ENCODE results near the gene PRG3.
A peak's percentile ranks its signal among the peaks of the same experiment; 100 is the strongest.

The PRG3 gene

GRCh38 chr11:57353852-57354251 is 27.1 kb downstream of the PRG3 start:
- Mint-ChIP-seq H3K27me3 (ENCODE audit: low read depth) (peaks cover 11% of the 10 kb centered on the region), H3K4me3 (no peak overlapping the region), H3K9me3 (peaks cover 6% of the 10 kb centered on the region), H3K4me1 (ENCODE audit: low read depth) (no peaks in the 10 kb centered on the region), H3K36me3 (ENCODE audit: low read depth) (peaks cover 2% of the 10 kb centered on the region), H3K27ac (no peak overlapping the region)
- DNase-seq (ENCODE audit: low spot score): no peak

GRCh38 chr11:57353446-57353845 is 27.5 kb downstream of the PRG3 start:
- Mint-ChIP-seq H3K36me3 (ENCODE audit: low read depth) (peaks cover 2% of the 10 kb centered on the region), H3K9me3 (peaks cover 6% of the 10 kb centered on the region), H3K4me1 (ENCODE audit: low read depth) (no peaks in the 10 kb centered on the region), H3K27me3 (ENCODE audit: low read depth) (peaks cover 11% of the 10 kb centered on the region), H3K27ac (no peak overlapping the region), H3K4me3 (no peak overlapping the region)
- no peak for DNase-seq (ENCODE audit: low spot score)

- Mint-ChIP-seq H3K27me3 (ENCODE audit: low read depth) (peaks cover 11% of the 10 kb centered on the region), H3K4me3 (no peak overlapping the region), H3K9me3 (peaks cover 6% of the 10 kb centered on the region), H3K4me1 (ENCODE audit: low read depth) (no peaks in the 10 kb centered on the region), H3K36me3 (ENCODE audit: low read depth) (peaks cover 2% of the 10 kb centered on the region), H3K27ac (no peak overlapping the region)
- no peak for DNase-seq (ENCODE audit: low spot score)
Measured at GRCh38 chr11:57353036-57353435, 27.9 kb downstream of the PRG3 start.

DNA sequence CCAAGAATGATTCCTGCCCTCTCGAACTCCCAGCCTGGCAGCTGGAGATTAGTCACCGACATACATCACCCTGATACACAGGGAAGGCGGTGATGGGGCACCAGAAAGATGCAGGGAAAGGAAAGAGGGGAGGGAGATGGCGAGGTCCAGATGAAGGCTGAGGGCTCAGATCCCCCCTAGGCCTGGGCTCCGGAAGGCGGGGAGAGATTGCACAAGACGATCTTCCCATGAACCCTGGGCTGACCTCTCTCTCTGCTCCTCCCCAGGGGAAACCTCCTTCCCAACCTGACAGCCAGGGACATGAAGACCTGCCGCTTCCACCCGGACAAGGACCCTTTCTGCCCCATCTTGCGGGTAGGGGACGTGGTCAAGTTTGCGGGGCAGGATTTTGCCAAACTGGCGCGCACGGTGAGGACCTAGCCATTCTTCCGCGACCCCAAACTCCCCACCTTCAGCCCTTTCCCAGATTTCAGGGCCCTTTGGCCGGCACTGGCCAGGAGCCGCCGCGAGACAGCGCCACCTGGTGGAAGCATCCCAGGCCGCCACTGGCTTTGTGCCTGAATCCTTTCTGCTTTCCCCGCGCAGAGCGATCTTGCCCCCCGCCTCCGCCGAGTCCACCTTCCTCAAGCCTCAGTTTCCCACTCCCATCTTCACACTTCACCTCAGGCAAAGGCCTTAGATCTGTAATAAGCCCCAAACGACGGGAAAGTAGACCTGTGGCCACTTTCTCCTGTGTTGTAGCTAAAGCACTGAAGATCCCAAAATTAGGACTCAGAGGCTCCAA is 31.3 kb downstream of the PRG3 start:
- Mint-ChIP-seq H3K4me3 (no peak overlapping the region), H3K27ac (no peak overlapping the region), H3K27me3 (ENCODE audit: low read depth) (peaks cover 4% of the 10 kb centered on the region), H3K4me1 (ENCODE audit: low read depth) (peaks cover 5% of the 10 kb centered on the region), H3K36me3 (ENCODE audit: low read depth) (peaks cover 2% of the 10 kb centered on the region), H3K9me3 (peaks cover 6% of the 10 kb centered on the region)
- DNase-seq (ENCODE audit: low spot score): peak; percentile 47

GRCh38 chr11:57348636-57349313 is 32.2 kb downstream of the PRG3 start:
- H3K36me3 Mint-ChIP-seq (ENCODE audit: low read depth): peaks cover 2% of the 10 kb centered on the region
- H3K9me3 Mint-ChIP-seq: peaks cover 6% of the 10 kb centered on the region
- no peak for DNase-seq (ENCODE audit: low spot score)
- no peak overlapping the region for H3K27ac Mint-ChIP-seq
- H3K4me3 Mint-ChIP-seq: no peak overlapping the region
- no peaks in the 10 kb centered on the region for H3K27me3 Mint-ChIP-seq (ENCODE audit: low read depth)
- H3K4me1 Mint-ChIP-seq (ENCODE audit: low read depth): peaks cover 5% of the 10 kb centered on the region

DNA sequence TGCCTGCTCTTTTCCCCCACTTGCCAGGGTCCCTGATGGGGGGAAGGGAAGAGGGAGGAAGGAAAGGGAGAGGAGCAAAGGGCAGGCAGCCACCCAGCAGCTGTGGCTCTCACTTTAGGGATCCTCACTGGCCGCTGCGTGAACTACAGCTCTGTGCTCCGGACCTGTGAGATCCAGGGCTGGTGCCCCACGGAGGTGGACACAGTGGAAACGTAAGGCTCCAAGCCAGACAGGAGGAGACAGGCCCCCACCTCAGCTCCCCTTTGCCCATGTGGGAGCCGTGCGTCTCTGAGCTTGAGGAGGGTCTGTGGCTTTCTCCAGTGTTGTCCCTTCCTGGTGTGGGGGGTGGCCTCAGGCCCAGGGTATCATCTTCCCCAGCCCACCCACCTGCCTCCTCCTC is 32.9 kb downstream of the PRG3 start:
- Mint-ChIP-seq H3K9me3 (peaks cover 6% of the 10 kb centered on the region), H3K27me3 (ENCODE audit: low read depth) (no peaks in the 10 kb centered on the region), H3K4me1 (ENCODE audit: low read depth) (peaks cover 5% of the 10 kb centered on the region), H3K36me3 (ENCODE audit: low read depth) (peaks cover 2% of the 10 kb centered on the region), H3K27ac (no peak overlapping the region), H3K4me3 (no peak overlapping the region)
- no peak for DNase-seq (ENCODE audit: low spot score)

- no peaks in the 10 kb centered on the region for H3K27me3 Mint-ChIP-seq (ENCODE audit: low read depth)
- no peak overlapping the region for H3K27ac Mint-ChIP-seq
- DNase-seq (ENCODE audit: low spot score): no peak
- peaks cover 6% of the 10 kb centered on the region for H3K9me3 Mint-ChIP-seq
- no peak overlapping the region for H3K4me3 Mint-ChIP-seq
- peaks cover 2% of the 10 kb centered on the region for H3K36me3 Mint-ChIP-seq (ENCODE audit: low read depth)
- H3K4me1 Mint-ChIP-seq (ENCODE audit: low read depth): peaks cover 5% of the 10 kb centered on the region
Measured at GRCh38 chr11:57347336-57347735, 33.6 kb downstream of the PRG3 start.

DNA sequence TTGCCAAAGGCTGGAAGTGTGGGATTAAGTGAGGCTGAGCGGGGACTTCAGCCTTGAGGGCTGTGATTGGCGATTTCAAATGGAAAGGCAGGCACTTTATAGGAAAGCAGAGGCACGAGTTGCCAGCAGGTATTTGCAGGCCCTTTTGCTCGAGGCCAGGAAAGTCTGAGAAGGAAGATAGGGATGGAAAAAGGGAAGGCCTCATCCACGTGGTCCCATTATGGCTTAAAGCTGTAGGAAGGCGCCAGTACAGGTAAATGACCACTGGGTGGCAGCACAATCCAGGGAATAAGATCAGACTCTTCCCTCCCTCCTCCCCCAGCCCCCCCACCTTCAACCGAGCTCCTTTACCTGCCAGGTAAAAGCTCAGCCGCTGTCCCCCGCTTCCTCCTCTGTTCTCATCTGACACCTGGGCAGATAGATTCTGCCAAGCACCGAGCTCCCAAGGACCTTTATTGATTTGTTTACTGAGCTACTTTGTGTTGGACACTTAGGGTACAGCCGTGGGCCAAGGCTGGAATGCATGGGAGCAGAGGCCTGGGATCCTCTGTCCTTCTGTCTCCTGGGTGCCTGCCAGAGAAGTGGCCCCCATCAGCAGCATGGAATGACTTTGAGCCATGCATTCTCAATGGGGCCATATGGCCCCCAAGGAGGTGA is 35.3 kb downstream of the PRG3 start:
- Mint-ChIP-seq H3K4me3 (no peak overlapping the region), H3K9me3 (no peaks in the 10 kb centered on the region), H3K36me3 (ENCODE audit: low read depth) (no peaks in the 10 kb centered on the region), H3K27me3 (ENCODE audit: low read depth) (peaks cover 4% of the 10 kb centered on the region), H3K4me1 (ENCODE audit: low read depth) (peaks cover 5% of the 10 kb centered on the region), H3K27ac (no peak overlapping the region)
- DNase-seq (ENCODE audit: low spot score): peak; percentile 44

DNA sequence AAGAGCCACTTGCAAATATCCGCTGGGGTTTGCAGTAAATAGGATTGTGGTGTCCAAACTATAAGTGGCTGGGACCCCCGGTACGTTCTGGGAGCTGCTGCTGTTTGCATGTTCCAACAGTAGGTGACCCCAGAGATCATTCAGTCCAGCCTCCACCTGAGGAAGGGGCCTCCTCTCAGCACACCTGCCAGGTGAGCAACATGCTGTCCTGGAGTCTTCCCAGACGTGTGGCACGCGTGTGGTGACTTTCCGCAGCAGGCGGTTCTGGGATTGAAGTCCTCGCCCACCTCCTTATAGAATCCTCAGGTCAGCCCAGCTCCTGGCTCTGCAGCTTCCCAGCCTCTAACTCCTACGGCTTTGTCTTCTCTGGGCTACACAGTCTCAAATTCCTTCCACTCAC is 36.1 kb downstream of the PRG3 start:
- Mint-ChIP-seq H3K36me3 (ENCODE audit: low read depth) (no peaks in the 10 kb centered on the region), H3K27me3 (ENCODE audit: low read depth) (peaks cover 4% of the 10 kb centered on the region), H3K4me1 (ENCODE audit: low read depth) (peaks cover 6% of the 10 kb centered on the region), H3K4me3 (no peak overlapping the region), H3K9me3 (no peaks in the 10 kb centered on the region), H3K27ac (no peak overlapping the region)
- no peak for DNase-seq (ENCODE audit: low spot score)

DNA sequence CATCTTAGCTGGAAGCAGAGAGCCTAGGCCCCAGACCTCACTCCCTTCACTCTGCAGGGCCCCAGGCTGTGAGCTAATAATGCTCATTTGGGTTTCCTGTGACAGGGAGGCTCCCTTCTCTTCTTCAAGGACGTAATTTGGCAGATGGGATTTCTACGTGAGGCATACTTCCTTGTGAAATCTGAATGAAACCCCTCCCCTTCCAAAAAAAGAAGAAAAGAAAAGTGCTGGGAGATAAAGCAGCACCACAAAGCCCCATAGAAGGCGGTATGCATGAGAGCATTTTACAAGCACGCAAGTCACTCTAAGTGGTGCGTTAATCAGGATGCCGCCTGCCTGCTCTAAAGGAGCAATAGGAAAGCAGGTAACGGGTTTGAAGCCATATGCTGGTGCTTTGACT is 37.1 kb downstream of the PRG3 start:
- no peak overlapping the region for H3K27ac Mint-ChIP-seq
- DNase-seq (ENCODE audit: low spot score): no peak
- no peak overlapping the region for H3K4me3 Mint-ChIP-seq
- H3K4me1 Mint-ChIP-seq (ENCODE audit: low read depth): peaks cover 9% of the 10 kb centered on the region
- H3K9me3 Mint-ChIP-seq: no peaks in the 10 kb centered on the region
- H3K36me3 Mint-ChIP-seq (ENCODE audit: low read depth): no peaks in the 10 kb centered on the region
- peaks cover 12% of the 10 kb centered on the region for H3K27me3 Mint-ChIP-seq (ENCODE audit: low read depth)

DNA sequence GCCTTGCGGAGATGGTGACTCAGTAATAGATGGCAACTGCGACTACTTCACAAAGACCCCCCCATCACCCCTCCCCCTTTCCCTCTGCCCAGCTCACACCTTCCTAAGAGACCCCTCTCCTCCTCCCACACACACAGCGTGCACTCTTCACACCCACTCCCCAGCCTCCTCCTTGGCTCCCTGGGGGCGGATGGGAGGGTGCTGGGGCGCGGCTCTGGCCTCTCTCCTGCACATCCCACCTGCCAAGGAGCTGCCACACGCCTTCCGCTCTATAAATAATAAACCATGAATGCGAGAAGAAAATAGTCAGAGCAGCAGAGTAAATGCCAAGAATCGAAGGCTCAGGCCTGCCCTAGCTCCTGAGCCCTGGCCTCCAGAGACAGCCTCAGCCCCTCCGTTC is 38.2 kb downstream of the PRG3 start:
- Mint-ChIP-seq H3K27me3 (ENCODE audit: low read depth) (peaks cover 12% of the 10 kb centered on the region), H3K4me3 (no peak overlapping the region), H3K4me1 (ENCODE audit: low read depth) (peaks cover 9% of the 10 kb centered on the region), H3K27ac (no peak overlapping the region), H3K9me3 (no peaks in the 10 kb centered on the region), H3K36me3 (ENCODE audit: low read depth) (no peaks in the 10 kb centered on the region)
- DNase-seq (ENCODE audit: low spot score): no peak

GRCh38 chr11:57341250-57341808 is 39.6 kb downstream of the PRG3 start:
- no peak overlapping the region for H3K4me3 Mint-ChIP-seq
- no peaks in the 10 kb centered on the region for H3K9me3 Mint-ChIP-seq
- no peak overlapping the region for H3K27ac Mint-ChIP-seq
- H3K27me3 Mint-ChIP-seq (ENCODE audit: low read depth): peaks cover 12% of the 10 kb centered on the region
- peaks cover 12% of the 10 kb centered on the region for H3K4me1 Mint-ChIP-seq (ENCODE audit: low read depth)
- H3K36me3 Mint-ChIP-seq (ENCODE audit: low read depth): no peaks in the 10 kb centered on the region
- DNase-seq (ENCODE audit: low spot score): no peak

DNA sequence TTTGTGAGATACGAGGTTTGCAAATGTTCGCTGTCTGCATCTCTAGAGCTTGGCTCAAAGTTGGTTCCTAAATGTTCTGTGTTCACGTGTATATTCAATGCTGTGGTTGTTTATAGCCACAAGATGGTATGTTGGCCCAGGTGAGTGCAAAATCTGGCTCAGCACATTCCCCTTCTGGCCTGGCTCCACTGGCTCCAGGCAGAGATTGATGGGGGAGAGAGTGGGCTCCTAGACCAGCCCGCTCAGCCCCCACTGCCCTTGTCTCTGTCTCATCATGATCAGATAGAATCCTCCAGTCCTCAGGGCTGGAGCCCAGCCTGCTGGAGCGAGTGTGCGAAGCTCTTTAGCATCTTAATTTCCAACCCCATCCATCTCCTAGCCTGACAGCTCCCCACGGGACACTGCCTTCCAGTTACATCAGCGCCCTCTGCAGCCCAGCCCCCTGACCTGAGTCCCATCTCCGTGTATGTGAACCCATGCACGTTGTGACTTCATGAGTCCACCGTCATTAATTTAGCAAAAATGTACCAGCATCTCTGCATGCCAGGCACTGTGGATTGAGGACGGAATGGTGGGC is 40.8 kb downstream of the PRG3 start:
- Mint-ChIP-seq H3K9me3 (no peaks in the 10 kb centered on the region), H3K4me3 (no peak overlapping the region), H3K27me3 (ENCODE audit: low read depth) (peaks cover 12% of the 10 kb centered on the region), H3K4me1 (ENCODE audit: low read depth) (peaks cover 12% of the 10 kb centered on the region), H3K27ac (no peak overlapping the region), H3K36me3 (ENCODE audit: low read depth) (peaks cover 2% of the 10 kb centered on the region)
- no peak for DNase-seq (ENCODE audit: low spot score)

DNA sequence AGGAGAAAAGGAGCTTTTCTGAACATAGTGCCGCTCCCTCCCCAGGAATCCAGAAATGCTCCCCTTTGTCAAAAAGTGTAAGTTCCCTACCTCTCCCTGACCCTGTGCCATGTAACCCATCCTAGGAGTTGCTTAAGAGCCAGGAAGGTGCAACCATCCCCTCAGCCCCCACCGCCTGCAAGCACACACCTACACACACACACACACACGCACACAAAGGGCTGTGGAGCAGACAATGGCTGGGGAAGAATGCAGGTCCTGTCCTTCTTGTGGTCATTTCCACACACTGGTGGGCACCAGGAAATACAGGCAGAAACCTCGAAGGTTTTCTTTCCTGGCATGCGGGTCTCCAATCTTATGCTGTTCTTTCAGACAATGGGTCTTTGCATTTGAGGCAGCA is 41.6 kb downstream of the PRG3 start:
- H3K27me3 Mint-ChIP-seq (ENCODE audit: low read depth): peaks cover 12% of the 10 kb centered on the region
- DNase-seq (ENCODE audit: low spot score): no peak
- H3K4me1 Mint-ChIP-seq (ENCODE audit: low read depth): peaks cover 18% of the 10 kb centered on the region
- H3K9me3 Mint-ChIP-seq: no peaks in the 10 kb centered on the region
- H3K27ac Mint-ChIP-seq: no peak overlapping the region
- peaks cover 8% of the 10 kb centered on the region for H3K36me3 Mint-ChIP-seq (ENCODE audit: low read depth)
- no peak overlapping the region for H3K4me3 Mint-ChIP-seq

Measured in T-helper 2 cell treated with Interferon-gamma antibody and Interleukin-4, amounts not matched to agents 5 μg/mL and 100 μg/mL, for 36 hours (primary cell).